ENCODE results near the gene TBL1X.

GRCh38 chrX:9561199-9561598 lies 96.3 kb downstream of the TBL1X start:
- TF ChIP-seq CTCF (IDR thresholded peaks at IDR 0.05) = no peak
- no peak for TF ChIP-seq ZFX (IDR thresholded peaks at IDR 0.05; ENCODE audit: borderline replicate concordance)
